MM.1S (cell line): Measurements from ENCODE around the gene NFIX.

Experiments
- DNase-seq: peaks from one replicate; pipeline ENCODE4 v3.0.0-alpha.2; 2015
- H2AFZ ChIP-seq: fragments of 300-600 bp; sonication (generic); 2 replicates; pipeline ENCODE4 v1.6.0; 2016; ENCODE audit warnings: antibody characterized with exemption, low read length
- H3F3A ChIP-seq: fragments of 300-600 bp; sonication (generic); 2 replicates; pipeline ENCODE4 v1.6.1; 2016; ENCODE audit warnings: mild to moderate bottlenecking, antibody characterized with exemption, low read length, moderate library complexity, mixed read lengths; ENCODE audit not compliant: insufficient read depth
- H3K27ac ChIP-seq: fragments of 300-600 bp; sonication (generic); 2 replicates; pipeline ENCODE4 v1.5.1; 2016; ENCODE audit warnings: mild to moderate bottlenecking, low read length
- H3K27me3 ChIP-seq: fragments of 300-600 bp; sonication (generic); replicated peaks from 2 replicates; pipeline ENCODE4 v1.6.0; 2016; ENCODE audit warnings: low read length; ENCODE audit not compliant: insufficient read depth
- H3K36me3 ChIP-seq: fragments of 300-600 bp; sonication (generic); replicated peaks from 2 replicates; pipeline ENCODE4 v1.6.1; 2016; ENCODE audit warnings: mild to moderate bottlenecking, low read length, mixed read lengths; ENCODE audit not compliant: insufficient read depth
- H3K4me1 ChIP-seq: fragments of 300-600 bp; sonication (generic); 2 replicates; pipeline ENCODE4 v1.6.1; 2016; ENCODE audit warnings: low read length, mixed read lengths
- H3K4me2 ChIP-seq: fragments of 300-600 bp; sonication (generic); 2 replicates; pipeline ENCODE4 v1.6.0; 2016; ENCODE audit warnings: low read depth, low read length
- H3K4me3 ChIP-seq: fragments of 300-600 bp; sonication (generic); 2 replicates; pipeline ENCODE4 v1.5.1; 2016; ENCODE audit warnings: low read length, mixed read lengths
- H3K79me2 ChIP-seq: fragments of 300-600 bp; sonication (generic); 2 replicates; pipeline ENCODE4 v1.6.1; 2016; ENCODE audit warnings: mixed run types, low read length, mixed read lengths
- H3K9ac ChIP-seq: fragments of 300-600 bp; sonication (generic); 2 replicates; pipeline ENCODE4 v1.6.1; 2016; ENCODE audit warnings: low read length, mixed read lengths
- H3K9me2 ChIP-seq: fragments of 300-600 bp; sonication (generic); replicated peaks from 2 replicates; pipeline ENCODE4 v1.6.1; 2016; ENCODE audit warnings: mild to moderate bottlenecking, low read length, mixed read lengths; ENCODE audit not compliant: insufficient read depth
- H3K9me3 ChIP-seq: fragments of 300-600 bp; sonication (generic); replicated peaks from 2 replicates; pipeline ENCODE4 v1.6.1; 2016; ENCODE audit warnings: mild to moderate bottlenecking, low read length, mixed read lengths; ENCODE audit not compliant: insufficient read depth
- H4K20me1 ChIP-seq: fragments of 300-600 bp; sonication (generic); 2 replicates; pipeline ENCODE4 v1.6.1; 2016; ENCODE audit warnings: mild to moderate bottlenecking, low read length, moderate library complexity, mixed read lengths; ENCODE audit not compliant: insufficient read depth
- EZH2 ChIP-seq: fragments of 300-600 bp; sonication (generic); optimal IDR thresholded peaks from 2 replicates; pipeline ENCODE3; 2017; ENCODE audit warnings: low read depth, mild to moderate bottlenecking, antibody characterized with exemption, low read length, mixed read lengths
- EZH2phosphoT487 ChIP-seq: fragments of 300-600 bp; sonication (generic); IDR thresholded peaks from 2 replicates; pipeline ENCODE4 v1.6.1; 2018; ENCODE audit warnings: antibody characterized with exemption, low read length
- TF ChIP-seq, protein P1 (sequence below): fragments of 300-600 bp; sonication (generic); IDR thresholded peaks from 2 replicates; pipeline ENCODE4 v1.5.1; 2016; ENCODE audit warnings: antibody characterized with exemption, low read length, mixed read lengths

NFIX gene

DNA sequence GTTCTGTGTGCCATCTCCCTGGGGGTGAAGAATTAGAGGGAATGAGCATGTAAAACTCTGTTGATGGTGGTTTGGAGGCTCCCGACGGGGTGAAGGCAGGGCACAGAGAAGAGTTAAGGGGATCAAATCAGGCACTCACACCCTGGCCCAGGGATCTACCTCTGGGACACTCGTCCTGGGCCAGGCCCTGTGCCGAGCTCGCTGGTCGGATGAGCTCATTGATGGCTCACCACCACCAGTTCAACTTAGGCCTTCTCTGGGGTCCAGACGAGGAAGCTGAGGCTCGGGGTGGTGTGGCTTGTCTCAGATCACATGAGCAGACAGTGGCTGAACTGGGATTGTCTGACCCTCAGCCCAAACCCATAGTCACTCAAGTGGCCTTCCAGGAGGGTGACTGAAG, 124.4 kb downstream of the NFIX start:
- Histone ChIP-seq H3K4me2 (peak overlapping the region; percentile 67; the same call in 1 of the 2 replicates), H3K27me3 (no peaks in the 10 kb centered on the region), H3K4me3 (no peak overlapping the region), H3K9me3 (no peaks in the 10 kb centered on the region), H2AFZ (no peak overlapping the region), H3K9ac (no peak overlapping the region), H3K36me3 (no peaks in the 10 kb centered on the region), H3K27ac (no peak overlapping the region), H3F3A (peaks cover 12% of the 10 kb centered on the region), H3K9me2 (no peaks in the 10 kb centered on the region), H3K4me1 (peaks cover 18% of the 10 kb centered on the region), H3K79me2 (peaks cover 77% of the 10 kb centered on the region), H4K20me1 (peaks cover 17% of the 10 kb centered on the region)
- no peak for DNase-seq
- TF ChIP-seq, protein P1, sequence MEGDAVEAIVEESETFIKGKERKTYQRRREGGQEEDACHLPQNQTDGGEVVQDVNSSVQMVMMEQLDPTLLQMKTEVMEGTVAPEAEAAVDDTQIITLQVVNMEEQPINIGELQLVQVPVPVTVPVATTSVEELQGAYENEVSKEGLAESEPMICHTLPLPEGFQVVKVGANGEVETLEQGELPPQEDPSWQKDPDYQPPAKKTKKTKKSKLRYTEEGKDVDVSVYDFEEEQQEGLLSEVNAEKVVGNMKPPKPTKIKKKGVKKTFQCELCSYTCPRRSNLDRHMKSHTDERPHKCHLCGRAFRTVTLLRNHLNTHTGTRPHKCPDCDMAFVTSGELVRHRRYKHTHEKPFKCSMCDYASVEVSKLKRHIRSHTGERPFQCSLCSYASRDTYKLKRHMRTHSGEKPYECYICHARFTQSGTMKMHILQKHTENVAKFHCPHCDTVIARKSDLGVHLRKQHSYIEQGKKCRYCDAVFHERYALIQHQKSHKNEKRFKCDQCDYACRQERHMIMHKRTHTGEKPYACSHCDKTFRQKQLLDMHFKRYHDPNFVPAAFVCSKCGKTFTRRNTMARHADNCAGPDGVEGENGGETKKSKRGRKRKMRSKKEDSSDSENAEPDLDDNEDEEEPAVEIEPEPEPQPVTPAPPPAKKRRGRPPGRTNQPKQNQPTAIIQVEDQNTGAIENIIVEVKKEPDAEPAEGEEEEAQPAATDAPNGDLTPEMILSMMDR = no peak
- TF ChIP-seq EZH2phosphoT487 (no peak), EZH2 (no peak)

DNA sequence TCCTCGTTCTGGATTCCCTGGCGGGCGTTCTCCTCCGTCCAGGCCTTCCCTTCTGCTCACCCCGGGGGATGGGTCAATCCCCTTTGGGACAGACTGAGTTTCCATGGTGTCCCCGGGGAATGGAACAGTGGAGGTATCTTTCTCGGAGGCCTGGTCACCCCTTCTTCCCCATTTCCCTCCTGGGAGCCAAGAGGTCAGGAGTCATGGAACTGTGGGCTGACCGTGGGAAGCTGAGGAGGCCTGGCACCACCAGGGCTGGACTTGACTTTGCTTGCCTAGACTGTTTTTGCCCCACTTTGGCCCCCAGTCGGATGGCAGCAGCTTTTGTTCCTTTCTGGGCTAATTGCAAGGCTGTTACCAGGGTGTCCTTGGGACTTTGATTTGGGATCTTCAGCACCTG, 124.8 kb downstream of the NFIX start:
- H3K36me3 ChIP-seq = no peaks in the 10 kb centered on the region
- H3K9me3 ChIP-seq = no peaks in the 10 kb centered on the region
- no peak overlapping the region for H2AFZ ChIP-seq
- no peaks in the 10 kb centered on the region for H3K9me2 ChIP-seq
- no peak for DNase-seq
- H4K20me1 ChIP-seq = peaks cover 17% of the 10 kb centered on the region
- no peak overlapping the region for H3K4me3 ChIP-seq
- peaks cover 77% of the 10 kb centered on the region for H3K79me2 ChIP-seq
- H3K27me3 ChIP-seq = no peaks in the 10 kb centered on the region
- H3K4me1 ChIP-seq = peaks cover 15% of the 10 kb centered on the region
- no peak overlapping the region for H3K27ac ChIP-seq
- H3K4me2 ChIP-seq = no peak overlapping the region
- no peak for TF ChIP-seq EZH2
- TF ChIP-seq, protein P1 = no peak
- no peak for TF ChIP-seq EZH2phosphoT487
- peaks cover 12% of the 10 kb centered on the region for H3F3A ChIP-seq
- no peak overlapping the region for H3K9ac ChIP-seq

DNA sequence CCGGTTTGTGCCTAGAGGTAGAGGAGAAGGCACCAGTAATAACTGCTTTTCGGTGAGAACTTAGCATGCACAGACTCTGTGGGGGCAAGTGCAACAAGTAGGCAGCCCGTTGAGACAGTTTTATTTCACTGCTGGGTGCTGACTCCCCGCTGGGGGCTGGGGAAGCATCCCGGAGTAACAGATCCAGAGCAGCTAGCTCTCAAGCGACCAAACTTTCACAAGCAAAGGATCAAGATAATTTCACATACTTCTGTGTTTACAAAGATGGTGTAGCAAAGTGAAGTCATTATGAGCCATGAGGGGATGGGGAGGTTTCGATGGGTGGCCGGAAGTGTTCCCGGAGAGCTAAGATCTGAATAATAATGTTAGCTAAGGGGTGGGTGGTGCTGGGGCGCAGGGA, 125.5 kb downstream of the NFIX start:
- TF ChIP-seq EZH2phosphoT487 (no peak), EZH2 (no peak)
- TF ChIP-seq, protein P1 = no peak
- Histone ChIP-seq H3K9me2 (no peaks in the 10 kb centered on the region), H3K27me3 (no peaks in the 10 kb centered on the region), H3K27ac (no peak overlapping the region), H3K4me2 (no peak overlapping the region), H3K36me3 (no peaks in the 10 kb centered on the region), H2AFZ (no peak overlapping the region), H3K9me3 (no peaks in the 10 kb centered on the region), H3K79me2 (peaks cover 71% of the 10 kb centered on the region), H3K4me1 (peaks cover 7% of the 10 kb centered on the region), H3K9ac (no peak overlapping the region), H3K4me3 (no peak overlapping the region), H3F3A (peaks cover 12% of the 10 kb centered on the region), H4K20me1 (peaks cover 17% of the 10 kb centered on the region)
- no peak for DNase-seq
